Right renal cortex interstitium (tissue), 3 donors: Measurements from ENCODE around the gene FOXF2. TPM values are rescaled to one million over a fixed set of nuclear protein-coding genes. Genes with fewer than 3 reads are reported as not detected.
"Not testable (repeated sequence)": the region's sequence is repeated elsewhere in the genome, so short reads cannot be mapped to it uniquely, and the experiment has no call there.

Source experiments
- DNase-seq, 3 donors: peaks; one replicate each; pipeline ENCODE4 v3.0.0-alpha.2; 2013; ENCODE audit warnings: low read depth in 3 of 3, low spot score in 2 of 3
- polyA plus RNA-seq, 3 donors: library from polyadenylated mRNA; unstranded; fragments of 120-200 nt; gene quantifications; one replicate each; pipeline ENCODE4 v1.2.1, GENCODE V29; 2013; ENCODE audit not compliant: insufficient read length in 3 of 3

Gene FOXF2
- under 1 TPM in 2 of 3 donors, not detected in 1; 0.08 to 0.14 TPM for polyA plus RNA-seq

DNA sequence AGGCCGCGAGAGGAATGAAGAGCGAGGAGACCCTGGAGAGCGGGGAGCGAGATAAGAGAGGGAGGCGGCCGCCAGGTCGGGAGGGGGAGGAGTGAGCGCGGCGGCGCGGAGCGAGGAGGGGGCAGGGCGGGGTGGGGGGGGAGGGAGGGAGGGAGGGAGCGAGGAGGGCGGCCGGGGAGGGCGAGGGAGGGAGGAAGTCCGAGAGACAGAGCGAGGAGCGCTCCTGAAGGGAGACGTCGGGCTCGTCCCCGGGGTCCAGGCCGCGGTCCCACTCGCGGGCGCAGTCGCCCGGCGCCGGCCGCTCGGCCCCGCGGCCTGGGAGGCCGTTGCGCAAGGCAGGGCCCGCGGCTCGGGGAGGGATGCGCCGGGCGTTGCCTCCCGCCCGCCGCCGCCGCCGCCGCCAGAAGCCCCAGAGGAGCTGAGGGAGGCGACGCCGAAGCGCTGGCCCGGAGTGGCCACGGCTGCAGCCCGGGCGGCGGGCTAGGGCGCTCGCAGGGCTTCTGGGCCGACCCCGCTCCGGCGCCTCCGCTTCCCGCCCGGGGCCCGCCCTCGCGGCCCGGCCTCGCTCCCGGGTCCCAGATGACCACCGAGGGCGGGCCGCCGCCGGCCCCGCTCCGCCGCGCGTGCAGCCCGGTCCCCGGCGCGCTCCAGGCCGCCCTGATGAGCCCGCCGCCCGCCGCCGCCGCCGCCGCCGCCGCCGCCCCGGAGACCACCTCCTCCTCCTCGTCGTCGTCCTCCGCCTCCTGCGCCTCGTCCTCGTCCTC, at the start of gene FOXF2:
TSS of gene FOXF2 (plus strand) at position 208 of the 764 bp plus-strand sequence. CDS start at position 580, 372 bp downstream.
- DNase-seq: no peak

- DNase-seq: no peak
These were observed 43.3 kb upstream of the FOXF2 start for GRCh38 chr6:1346101-1346500.

- DNase-seq: no peak
These were observed 42.8 kb upstream of the FOXF2 start for GRCh38 chr6:1346558-1347091.

DNA sequence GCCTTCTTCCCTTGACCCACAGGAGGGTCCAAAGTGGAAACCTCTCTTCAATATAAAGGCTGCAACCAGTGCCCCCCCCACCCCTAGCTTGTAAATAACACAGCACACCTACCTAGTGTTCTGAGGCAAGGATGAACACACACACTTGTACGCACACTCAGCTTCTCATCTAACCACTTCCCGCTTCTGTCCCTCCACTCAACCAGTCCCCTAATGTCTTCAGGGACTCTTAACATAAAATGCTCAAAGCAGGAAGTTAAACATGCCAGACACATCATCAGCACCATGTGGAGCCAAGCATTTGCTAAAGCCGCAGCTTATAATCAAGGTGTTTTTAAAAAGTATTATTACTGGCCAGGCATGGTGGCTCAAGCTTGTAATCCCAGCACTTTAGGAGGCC, 42.2 kb upstream of the FOXF2 start:
- no peak for DNase-seq

- no peak for DNase-seq
These were observed 40.7 kb upstream of the FOXF2 start for GRCh38 chr6:1348675-1349074.

GRCh38 chr6:1349655-1350054, 39.7 kb upstream of the FOXF2 start:
- DNase-seq: no peak

- DNase-seq: no peak
These were observed 37.9 kb upstream of the FOXF2 start for GRCh38 chr6:1351381-1352008.

GRCh38 chr6:1355068-1355467, 34.3 kb upstream of the FOXF2 start:
- DNase-seq: not testable (repeated sequence)

- DNase-seq: not testable (repeated sequence)
These were observed 27.7 kb upstream of the FOXF2 start for GRCh38 chr6:1361717-1362116.

GRCh38 chr6:1362643-1363042, 26.7 kb upstream of the FOXF2 start:
- no peak for DNase-seq

GRCh38 chr6:1363298-1363697, 26.1 kb upstream of the FOXF2 start:
- no peak for DNase-seq

GRCh38 chr6:1363729-1364572, 25.4 kb upstream of the FOXF2 start:
- no peak for DNase-seq

DNA sequence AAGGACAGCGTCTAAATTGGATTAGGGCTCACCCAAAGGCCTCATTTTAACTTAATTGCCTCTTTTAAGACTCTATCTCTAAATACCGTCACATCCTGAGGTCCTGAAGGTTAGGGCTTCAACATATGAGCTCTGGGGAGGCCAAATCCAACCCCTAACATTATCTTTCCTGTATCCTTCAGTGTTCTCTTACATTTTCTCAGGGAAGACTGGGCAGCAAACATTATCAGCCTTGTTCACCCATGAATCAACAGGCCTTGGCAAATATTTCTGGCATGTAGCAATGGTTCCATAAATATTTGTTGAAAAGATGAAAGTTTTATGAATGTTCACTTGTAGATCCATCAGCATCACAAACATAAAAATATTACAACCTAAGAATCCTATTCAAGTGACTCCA, 24.6 kb upstream of the FOXF2 start:
- no peak for DNase-seq

DNA sequence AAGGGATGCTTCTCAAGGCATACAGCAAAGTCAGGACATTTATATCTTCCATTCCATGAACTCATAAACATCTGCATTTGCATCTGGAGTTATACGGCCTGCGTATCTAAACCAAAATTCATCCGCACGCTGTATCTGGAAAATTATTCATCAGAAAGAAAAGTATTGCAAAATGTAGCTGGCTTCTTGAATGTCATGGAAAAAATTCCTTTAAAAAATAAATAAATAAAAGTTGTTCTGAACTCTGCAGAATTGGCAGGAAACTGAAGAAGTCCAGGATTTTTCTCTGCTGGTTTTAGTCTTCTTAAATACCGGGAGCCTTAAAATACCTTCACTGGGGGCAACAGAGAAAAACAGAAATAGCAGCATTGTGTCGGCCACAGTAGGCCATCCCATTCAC, 23.7 kb upstream of the FOXF2 start:
- no peak for DNase-seq

GRCh38 chr6:1367771-1368170, 21.6 kb upstream of the FOXF2 start:
- DNase-seq: no peak

- DNase-seq: no peak
These were observed 20.4 kb upstream of the FOXF2 start for GRCh38 chr6:1368940-1369339.

- not testable (repeated sequence) for DNase-seq
These were observed 19.7 kb upstream of the FOXF2 start for GRCh38 chr6:1369695-1370094.

DNA sequence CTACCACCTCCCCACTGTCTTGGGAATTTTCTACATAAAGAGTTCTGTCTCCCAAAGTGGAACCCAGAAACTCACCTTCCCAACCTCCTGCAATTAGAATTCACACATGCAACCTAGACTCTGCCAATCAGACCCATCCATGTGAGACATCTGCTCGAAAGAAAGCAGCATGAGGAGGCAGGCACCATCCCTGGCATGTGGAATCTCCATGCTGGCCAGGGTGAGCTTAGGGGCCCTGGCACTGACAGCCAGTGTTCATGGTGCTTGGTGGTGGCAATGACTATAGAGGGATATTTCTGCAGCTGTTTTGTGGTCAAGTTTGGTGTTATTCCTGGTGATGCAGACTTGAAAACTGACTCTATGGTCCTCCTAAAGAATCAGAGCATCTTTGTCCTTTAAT, 17.4 kb upstream of the FOXF2 start:
- DNase-seq: no peak

DNA sequence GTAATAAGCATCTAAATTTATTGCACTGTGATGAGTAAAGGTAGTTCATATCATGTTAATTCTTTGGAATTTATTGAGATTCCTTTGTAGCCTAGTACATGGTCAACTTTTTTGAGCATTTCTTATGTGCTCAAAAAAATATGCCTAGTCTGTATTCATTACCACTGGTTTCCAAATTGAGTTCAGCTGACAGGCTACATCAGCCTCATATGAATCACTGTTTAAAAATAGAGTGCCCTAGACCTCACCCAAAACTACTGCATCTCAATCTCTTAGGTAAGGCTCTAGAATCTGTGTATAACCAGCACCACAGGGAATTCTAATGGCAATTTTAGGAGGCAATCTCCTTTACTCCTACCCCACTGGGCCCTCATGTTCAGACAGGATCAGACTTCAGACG, 16.7 kb upstream of the FOXF2 start:
- DNase-seq: no peak

DNA sequence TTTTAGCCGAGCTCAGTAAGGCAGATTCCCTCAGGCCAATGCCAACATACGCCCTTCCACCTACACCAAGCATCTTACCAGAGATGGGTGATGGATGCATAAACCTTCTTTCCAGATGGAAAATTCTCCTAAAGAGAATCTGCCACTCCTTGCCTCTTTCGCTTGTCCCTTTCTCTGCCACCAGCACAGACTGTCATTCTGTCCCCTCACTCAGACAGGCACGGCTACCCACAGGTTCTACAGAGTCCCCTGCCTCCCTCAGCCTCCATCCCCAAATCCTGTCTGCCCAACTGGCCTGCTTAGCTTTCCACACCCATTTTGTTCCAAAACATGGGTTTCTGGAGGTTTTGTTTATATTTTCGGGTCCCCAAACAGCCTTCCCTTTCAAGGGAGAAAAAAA, 12.7 kb upstream of the FOXF2 start:
- DNase-seq: no peak

DNA sequence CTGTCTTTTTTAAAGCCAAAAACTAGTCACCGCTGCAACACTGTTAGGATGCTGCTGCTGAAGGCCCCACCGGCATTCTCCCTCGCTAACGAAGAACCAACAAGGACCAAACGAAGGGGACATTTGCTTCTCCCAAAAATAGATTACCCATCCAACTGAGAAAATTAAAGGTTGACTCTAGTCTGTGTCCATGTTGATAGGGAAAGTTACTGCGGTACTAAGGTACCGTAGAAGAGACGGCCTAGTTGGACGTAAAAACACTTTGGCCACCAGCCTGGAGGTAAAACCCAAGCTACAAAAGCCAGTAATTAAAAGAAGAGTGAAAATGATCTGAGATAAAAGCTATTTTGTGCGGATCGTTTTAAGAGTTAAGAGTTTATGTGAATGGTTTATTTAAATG, 11.8 kb upstream of the FOXF2 start:
- no peak for DNase-seq
